LNCaP clone FGC (cell line): ENCODE measurements around the gene ZNF594.

Source experiments
- DNase-seq: peaks from one replicate; pipeline ENCODE4 v3.0.0-alpha.2; 2011; ENCODE audit warnings: low read depth
- H3K4me3 ChIP-seq: 2 replicates; pipeline ENCODE4 v1.5.1; 2011; ENCODE audit warnings: mild to moderate bottlenecking, low read depth, low read length, control low read depth
- TF ChIP-seq, protein P1 (sequence below): IDR thresholded peaks from 2 replicates; pipeline ENCODE4 v1.5.1; 2012; ENCODE audit warnings: mild to moderate bottlenecking; ENCODE audit not compliant: control insufficient read depth, insufficient read depth; ENCODE audit errors: extremely low read depth

Gene ZNF594

DNA sequence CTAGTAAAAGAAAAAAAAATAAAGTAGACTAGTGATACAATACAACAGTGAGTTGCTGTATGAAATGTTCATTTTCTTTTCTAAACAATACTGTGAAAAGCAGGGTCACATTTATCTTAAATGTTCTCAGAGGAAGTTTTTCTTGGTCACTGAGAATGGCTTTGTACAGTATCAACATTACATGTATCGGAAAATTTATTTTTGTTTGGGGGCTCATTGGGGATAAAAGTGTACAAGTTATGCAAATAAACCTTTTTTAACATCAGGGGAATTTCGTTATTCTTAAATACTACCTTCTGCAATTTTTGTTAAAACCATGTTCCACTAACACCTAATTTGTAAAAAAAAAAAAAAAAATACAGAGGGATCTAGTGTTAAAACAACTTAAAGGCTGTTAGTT is 8.7 kb upstream of the ZNF594 start:
- TF ChIP-seq, protein P1, sequence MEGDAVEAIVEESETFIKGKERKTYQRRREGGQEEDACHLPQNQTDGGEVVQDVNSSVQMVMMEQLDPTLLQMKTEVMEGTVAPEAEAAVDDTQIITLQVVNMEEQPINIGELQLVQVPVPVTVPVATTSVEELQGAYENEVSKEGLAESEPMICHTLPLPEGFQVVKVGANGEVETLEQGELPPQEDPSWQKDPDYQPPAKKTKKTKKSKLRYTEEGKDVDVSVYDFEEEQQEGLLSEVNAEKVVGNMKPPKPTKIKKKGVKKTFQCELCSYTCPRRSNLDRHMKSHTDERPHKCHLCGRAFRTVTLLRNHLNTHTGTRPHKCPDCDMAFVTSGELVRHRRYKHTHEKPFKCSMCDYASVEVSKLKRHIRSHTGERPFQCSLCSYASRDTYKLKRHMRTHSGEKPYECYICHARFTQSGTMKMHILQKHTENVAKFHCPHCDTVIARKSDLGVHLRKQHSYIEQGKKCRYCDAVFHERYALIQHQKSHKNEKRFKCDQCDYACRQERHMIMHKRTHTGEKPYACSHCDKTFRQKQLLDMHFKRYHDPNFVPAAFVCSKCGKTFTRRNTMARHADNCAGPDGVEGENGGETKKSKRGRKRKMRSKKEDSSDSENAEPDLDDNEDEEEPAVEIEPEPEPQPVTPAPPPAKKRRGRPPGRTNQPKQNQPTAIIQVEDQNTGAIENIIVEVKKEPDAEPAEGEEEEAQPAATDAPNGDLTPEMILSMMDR: no peak
- H3K4me3 ChIP-seq: no peak overlapping the region
- DNase-seq: no peak

DNA sequence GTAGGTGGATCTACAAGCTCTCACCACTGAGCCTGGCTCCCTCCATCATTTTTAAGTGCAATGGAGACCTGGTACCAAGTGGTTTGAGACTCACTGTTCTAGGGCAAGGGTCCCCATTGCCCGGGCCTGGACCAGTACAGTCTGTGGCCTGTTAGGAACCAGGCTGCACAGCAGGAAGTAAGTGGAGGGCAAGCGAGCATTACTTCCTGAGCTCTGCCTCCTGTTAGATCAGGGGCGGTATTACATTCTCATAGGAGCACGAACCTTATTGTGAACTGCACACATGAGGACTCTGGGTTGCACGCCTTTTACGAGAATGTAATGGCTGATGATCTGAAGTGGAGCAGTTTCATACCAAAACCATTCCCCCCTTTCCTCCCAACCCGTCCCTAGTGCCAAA is 6.8 kb upstream of the ZNF594 start:
- no peak overlapping the region for H3K4me3 ChIP-seq
- TF ChIP-seq, protein P1: no peak
- no peak for DNase-seq

DNA sequence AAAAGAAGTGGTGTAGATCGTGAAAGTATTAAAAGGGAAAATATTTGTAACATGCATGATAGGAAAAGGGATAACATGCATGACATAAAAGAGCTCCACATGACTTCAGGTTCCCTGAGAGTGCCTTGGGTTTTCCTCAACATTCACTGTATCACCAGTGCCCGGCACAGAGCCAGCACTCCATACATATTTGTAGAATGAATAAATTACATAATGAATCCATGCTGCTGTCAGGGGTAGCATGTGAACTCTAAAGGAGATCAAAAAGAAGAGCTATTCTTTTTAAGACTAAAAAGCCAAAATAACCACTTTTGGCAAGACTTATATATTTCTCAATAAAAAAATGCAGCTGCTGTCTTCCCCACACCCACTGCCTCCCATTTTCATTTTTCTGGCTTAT is 2.7 kb upstream of the ZNF594 start:
- no peak overlapping the region for H3K4me3 ChIP-seq
- TF ChIP-seq, protein P1: no peak
- no peak for DNase-seq

DNA sequence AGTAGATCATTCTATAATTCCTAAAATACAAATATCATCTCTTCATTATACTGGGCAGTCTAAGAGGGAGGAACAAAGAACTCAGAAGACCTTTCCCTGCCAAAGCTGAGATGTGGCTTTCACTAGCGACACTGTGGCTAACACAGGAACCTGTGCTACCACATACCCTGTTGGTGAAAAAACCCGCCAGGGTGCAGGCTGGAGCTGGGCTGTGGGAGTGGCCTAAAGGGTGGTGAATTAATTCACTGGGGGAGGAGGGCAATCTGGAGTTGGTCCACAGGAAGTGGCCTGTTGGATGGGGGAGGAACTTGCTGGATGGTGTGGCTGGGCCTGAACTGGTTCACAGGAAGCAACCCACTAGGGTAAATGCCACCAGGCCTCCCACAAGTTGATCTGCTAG is 7.4 kb downstream of the ZNF594 start:
- DNase-seq: no peak
- H3K4me3 ChIP-seq: no peak overlapping the region
- TF ChIP-seq, protein P1: no peak

DNA sequence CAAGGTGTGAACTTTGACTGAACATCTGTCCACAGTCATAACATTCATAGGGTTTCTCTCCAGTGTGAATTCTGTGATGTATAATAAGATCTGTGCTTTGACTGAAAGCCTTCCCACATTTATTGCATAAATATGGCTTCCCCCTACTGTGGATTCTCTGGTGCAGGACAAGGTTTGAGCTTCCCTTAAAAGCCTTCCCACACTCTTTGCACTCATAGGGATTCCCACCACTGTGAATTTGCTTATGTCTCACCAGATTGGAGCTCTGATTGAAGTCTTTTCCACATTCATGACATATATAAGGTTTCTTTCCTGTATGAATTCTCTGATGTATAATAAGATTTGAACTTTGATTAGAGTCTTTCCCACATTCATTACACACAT is 8.3 kb downstream of the ZNF594 start:
- H3K4me3 ChIP-seq: no peak overlapping the region
- no peak for DNase-seq
- TF ChIP-seq, protein P1: no peak

DNA sequence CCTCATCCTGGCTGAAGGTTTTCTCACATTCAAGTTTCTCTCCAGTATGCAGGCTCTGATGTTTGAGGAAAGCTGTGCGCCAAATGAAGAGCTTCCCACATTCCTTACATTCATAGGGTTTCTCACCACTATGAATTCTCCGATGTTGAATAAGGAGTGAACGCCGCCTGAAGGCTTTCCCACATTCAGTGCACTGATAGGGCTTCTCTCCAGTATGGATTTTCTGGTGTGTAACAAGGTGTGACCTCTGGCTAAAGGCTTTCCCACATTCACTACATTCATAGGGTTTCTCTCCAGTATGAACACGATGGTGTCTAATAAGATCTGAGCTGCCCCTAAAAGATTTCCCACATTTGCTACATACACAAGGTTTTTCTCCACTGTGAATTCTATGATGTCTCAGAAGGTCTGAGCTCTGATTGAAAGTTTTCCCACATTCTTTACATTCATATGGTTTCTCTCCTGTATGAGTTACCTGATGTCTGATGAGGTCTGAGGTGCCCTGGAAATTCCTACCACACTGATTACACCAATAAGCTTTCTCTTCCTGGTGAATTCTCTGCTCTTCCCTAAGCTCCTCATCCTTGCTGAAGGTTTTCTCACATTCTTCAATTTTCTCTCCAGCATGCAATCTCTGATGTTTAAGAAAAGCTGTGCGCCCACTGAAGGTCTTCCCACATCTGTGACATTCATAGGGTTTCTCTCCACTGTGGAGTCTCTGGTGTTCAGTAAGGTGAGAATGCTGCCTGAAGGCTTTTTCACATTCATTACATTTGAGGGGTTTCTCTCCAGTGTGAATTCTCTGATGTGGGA is 8.9 kb downstream of the ZNF594 start:
- DNase-seq: no peak
- no peak overlapping the region for H3K4me3 ChIP-seq
- TF ChIP-seq, protein P1: no peak
